CD4-positive, alpha-beta T cell treated with Interleukin-4 for 1 hour (primary cell): Measurements from ENCODE around the gene GPR171.
A peak's percentile ranks its signal among the peaks of the same experiment; 100 is the strongest.

Experiments
- DNase-seq, 2 donors: peaks; one replicate each; pipeline ENCODE4 v3.0.0-alpha.2; 2020 to 2022

GPR171 gene

GRCh38 chr3:151213151-151213550 is 10.1 kb upstream of the GPR171 start:
- no peak for DNase-seq

GRCh38 chr3:151210676-151211381 is 7.8 kb upstream of the GPR171 start:
- peak in 1 of 2 donors; percentile 25 for DNase-seq

- DNase-seq: peak in 1 of 2 donors; percentile 57
Measured at GRCh38 chr3:151209654-151210053, 6.6 kb upstream of the GPR171 start.

- peak in 1 of 2 donors; percentile 51 for DNase-seq
Measured at GRCh38 chr3:151206201-151206600, 3.2 kb upstream of the GPR171 start.

- DNase-seq: no peak
Measured at GRCh38 chr3:151205482-151205881, 2.5 kb upstream of the GPR171 start.

- DNase-seq: peak in 1 of 2 donors; percentile 47
Measured at GRCh38 chr3:151204530-151205402, 1.8 kb upstream of the GPR171 start.

- peak in 1 of 2 donors; percentile 55 for DNase-seq
Measured at GRCh38 chr3:151201051-151201730, 1.8 kb downstream of the GPR171 start.

- DNase-seq: peak in 1 of 2 donors; percentile 32
Measured at GRCh38 chr3:151200586-151200985, 2.4 kb downstream of the GPR171 start.

- peak in 1 of 2 donors; percentile 31 for DNase-seq
Measured at GRCh38 chr3:151199554-151200438, 3.2 kb downstream of the GPR171 start.

GRCh38 chr3:151198849-151199248 is 4.2 kb downstream of the GPR171 start:
- DNase-seq: no peak

GRCh38 chr3:151197981-151198767 is 4.8 kb downstream of the GPR171 start:
- DNase-seq: no peak

- DNase-seq: no peak
Measured at GRCh38 chr3:151197228-151197627, 5.8 kb downstream of the GPR171 start.

- no peak for DNase-seq
Measured at GRCh38 chr3:151196434-151196833, 6.6 kb downstream of the GPR171 start.

GRCh38 chr3:151195826-151196225 is 7.2 kb downstream of the GPR171 start:
- no peak for DNase-seq

GRCh38 chr3:151192545-151192944 is 10.5 kb downstream of the GPR171 start:
- no peak for DNase-seq

- no peak for DNase-seq
Measured at GRCh38 chr3:151191095-151191494, 11.9 kb downstream of the GPR171 start.

GRCh38 chr3:151183265-151183671 is 19.7 kb downstream of the GPR171 start:
- DNase-seq: peak in 1 of 2 donors; percentile 35

GRCh38 chr3:151182349-151183079 is 20.5 kb downstream of the GPR171 start:
- no peak for DNase-seq

- DNase-seq: no peak
Measured at GRCh38 chr3:151178208-151178845, 24.7 kb downstream of the GPR171 start.

GRCh38 chr3:151175952-151176351 is 27.1 kb downstream of the GPR171 start:
- no peak for DNase-seq
